Measurements from ENCODE around the gene HMCN2.

- TF ChIP-seq RAD21 (IDR thresholded peaks at IDR 0.05) = no peak
- no peak for TF ChIP-seq CTCF (IDR thresholded peaks at IDR 0.05; ENCODE audit: low read depth, low read length, missing input control)
- TF ChIP-seq MAX (IDR thresholded peaks at IDR 0.05) = no peak
- TF ChIP-seq RXRA (IDR thresholded peaks at IDR 0.05) = no peak
- no peak for TF ChIP-seq EGR1 (IDR thresholded peaks at IDR 0.05; ENCODE audit: low read depth in 2 of 2)
- TF ChIP-seq GABPA (IDR thresholded peaks at IDR 0.05 in 1 of 2, conservative IDR thresholded peaks at IDR 0.05 in 1 of 2) = no peak
- TF ChIP-seq FOXA1 (IDR thresholded peaks at IDR 0.05) = no peak
- no peak for TF ChIP-seq JUND (IDR thresholded peaks at IDR 0.05)
- TF ChIP-seq TAF1 (conservative IDR thresholded peaks at IDR 0.05) = no peak
- TF ChIP-seq HNF4G (IDR thresholded peaks at IDR 0.05) = no peak
- TF ChIP-seq, protein P1, sequence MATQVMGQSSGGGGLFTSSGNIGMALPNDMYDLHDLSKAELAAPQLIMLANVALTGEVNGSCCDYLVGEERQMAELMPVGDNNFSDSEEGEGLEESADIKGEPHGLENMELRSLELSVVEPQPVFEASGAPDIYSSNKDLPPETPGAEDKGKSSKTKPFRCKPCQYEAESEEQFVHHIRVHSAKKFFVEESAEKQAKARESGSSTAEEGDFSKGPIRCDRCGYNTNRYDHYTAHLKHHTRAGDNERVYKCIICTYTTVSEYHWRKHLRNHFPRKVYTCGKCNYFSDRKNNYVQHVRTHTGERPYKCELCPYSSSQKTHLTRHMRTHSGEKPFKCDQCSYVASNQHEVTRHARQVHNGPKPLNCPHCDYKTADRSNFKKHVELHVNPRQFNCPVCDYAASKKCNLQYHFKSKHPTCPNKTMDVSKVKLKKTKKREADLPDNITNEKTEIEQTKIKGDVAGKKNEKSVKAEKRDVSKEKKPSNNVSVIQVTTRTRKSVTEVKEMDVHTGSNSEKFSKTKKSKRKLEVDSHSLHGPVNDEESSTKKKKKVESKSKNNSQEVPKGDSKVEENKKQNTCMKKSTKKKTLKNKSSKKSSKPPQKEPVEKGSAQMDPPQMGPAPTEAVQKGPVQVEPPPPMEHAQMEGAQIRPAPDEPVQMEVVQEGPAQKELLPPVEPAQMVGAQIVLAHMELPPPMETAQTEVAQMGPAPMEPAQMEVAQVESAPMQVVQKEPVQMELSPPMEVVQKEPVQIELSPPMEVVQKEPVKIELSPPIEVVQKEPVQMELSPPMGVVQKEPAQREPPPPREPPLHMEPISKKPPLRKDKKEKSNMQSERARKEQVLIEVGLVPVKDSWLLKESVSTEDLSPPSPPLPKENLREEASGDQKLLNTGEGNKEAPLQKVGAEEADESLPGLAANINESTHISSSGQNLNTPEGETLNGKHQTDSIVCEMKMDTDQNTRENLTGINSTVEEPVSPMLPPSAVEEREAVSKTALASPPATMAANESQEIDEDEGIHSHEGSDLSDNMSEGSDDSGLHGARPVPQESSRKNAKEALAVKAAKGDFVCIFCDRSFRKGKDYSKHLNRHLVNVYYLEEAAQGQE (IDR thresholded peaks at IDR 0.05) = no peak
Measured at GRCh38 chr9:130329061-130329460, 63.5 kb downstream of the HMCN2 start.

All from liver (tissue), 3 donors.